ENCODE results near the gene SLC48A1. TPM values are rescaled to one million over a fixed set of nuclear protein-coding genes. Genes with fewer than 3 reads are reported as not detected.

The SLC48A1 gene
- total RNA-seq: 10.1 and 11.1 TPM in 2 replicates

GRCh38 chr12:47773062-47773857 lies at the start of gene SLC48A1:
Gene SLC48A1, plus strand, starts transcription at chr12:47773238. Its CDS starts 67 bp downstream, at chr12:47773305.

GRCh38 chr12:47725091-47725772 lies 47.8 kb upstream of the SLC48A1 start, which contains the start of gene ENDOU:
Gene ENDOU, minus strand, starts transcription at chr12:47725490. Its CDS starts 77 bp downstream, at chr12:47725413.

GRCh38 chr12:47758834-47759690 lies 14.0 kb upstream of the SLC48A1 start, which contains the start of gene RAPGEF3:
Gene RAPGEF3, minus strand, starts transcription at chr12:47758880. Its CDS starts 324 bp downstream, at chr12:47758556.

GRCh38 chr12:47819896-47820630 lies 47.0 kb downstream of the SLC48A1 start, which contains the start of gene HDAC7:
Gene HDAC7, minus strand, starts transcription at chr12:47819903. Its CDS starts 118 bp downstream, at chr12:47819785.

Other genes starting within 250 kb of the SLC48A1 start
- 18.4 and 30.8 TPM in 2 replicates for gene RPAP3, start 67.2 kb upstream of the SLC48A1 start, total RNA-seq
- gene ENDOU, start 47.7 kb upstream of the SLC48A1 start, total RNA-seq: under 0.01 and 0.14 TPM in 2 replicates
- 4.2 and 6.1 TPM in 2 replicates for gene RAPGEF3, start 14.4 kb upstream of the SLC48A1 start, total RNA-seq
- gene HDAC7, start 46.7 kb downstream of the SLC48A1 start, total RNA-seq: 23.2 and 47.6 TPM in 2 replicates
- gene VDR, start 131.8 kb downstream of the SLC48A1 start, total RNA-seq: 8.5 and 12.2 TPM in 2 replicates
- 95.4 and 115 TPM in 2 replicates for gene TMEM106C, start 190.4 kb downstream of the SLC48A1 start, total RNA-seq
- 0.18 TPM in 1 of 2 replicates, not detected in the other for gene COL2A1, start 231.2 kb downstream of the SLC48A1 start, total RNA-seq

All from smooth muscle cell of the umbilical artery (primary cell).